H1 (cell line): ENCODE measurements around the gene SLC7A5. TPM values are rescaled to one million over a fixed set of nuclear protein-coding genes. Genes with fewer than 3 reads are reported as not detected.

Experiments
- CTCF ChIA-PET: fragments of 300-600 bp; sonication (Branson Sonifier 250); formaldehyde crosslinking; loops from one replicate; lab custom pipeline; 2021; ENCODE audit not compliant: partially characterized antibody; lab: Charles Lee
- POLR2A ChIA-PET: fragments of 300-600 bp; sonication (Branson Sonifier 250); formaldehyde crosslinking; loops from one replicate; lab custom pipeline; 2021; ENCODE audit warnings: inconsistent platforms; ENCODE audit not compliant: partially characterized antibody; lab: Charles Lee
- DNase-seq, 2 experiments: peaks; one replicate each; pipeline versions ENCODE4 v3.0.0 to v3.0.0-alpha.2; 2010 to 2022; ENCODE audit warnings: low spot score in 2 of 2, low read depth in 1 of 2, mixed read lengths in 1 of 2
- FAIRE-seq: peaks from 2 replicates; lab custom pipeline; 2011; peaks lifted over from hg19 to GRCh38; lab: Jason Lieb, UNC
- H2AFZ ChIP-seq: 2 replicates; pipeline ENCODE4 v1.8.1; 2012; ENCODE audit warnings: low read length, inconsistent platforms
- H2AK5ac ChIP-seq: 2 replicates; pipeline ENCODE4 v1.6.1; 2013; ENCODE audit warnings: low read depth, low read length
- H2BK120ac ChIP-seq: replicated peaks from 2 replicates; pipeline ENCODE3; 2013; ENCODE audit warnings: low read depth, low read length, inconsistent platforms
- H2BK12ac ChIP-seq: 2 replicates; pipeline ENCODE4 v1.6.1; 2013; ENCODE audit warnings: low read depth, low read length
- H2BK15ac ChIP-seq: 2 replicates; pipeline ENCODE4 v1.6.1; 2013; ENCODE audit warnings: low read length
- H2BK20ac ChIP-seq: 2 replicates; pipeline ENCODE4 v1.6.1; 2013; ENCODE audit warnings: low read length
- H2BK5ac ChIP-seq: 2 replicates; pipeline ENCODE4 v1.6.1; 2013; ENCODE audit warnings: low read depth, low read length
- H3K14ac ChIP-seq: 2 replicates; pipeline ENCODE4 v1.6.1; 2013; ENCODE audit warnings: inconsistent platforms; ENCODE audit not compliant: insufficient read length
- H3K18ac ChIP-seq: 2 replicates; pipeline ENCODE4 v1.6.1; 2013; ENCODE audit warnings: low read length; ENCODE audit errors: extremely low read depth
- H3K23ac ChIP-seq: 2 replicates; pipeline ENCODE4 v1.6.1; 2013; ENCODE audit warnings: inconsistent platforms; ENCODE audit not compliant: insufficient read length
- H3K23me2 ChIP-seq: 2 replicates; pipeline ENCODE4 v1.6.1; 2013; ENCODE audit warnings: low read depth, low read length
- H3K27ac ChIP-seq: 2 replicates; pipeline ENCODE4 v1.6.1; 2011; ENCODE audit warnings: low read depth, low read length, inconsistent platforms
- H3K27me3 ChIP-seq, 4 experiments: replicated peaks in 1 of 4; 1 replicate in 1 of 4; 2 replicates in 3 of 4; pipeline versions ENCODE4 v1.6.1 to v1.8.1; 2011 to 2013; ENCODE audit warnings: low read length in 3 of 4, mild to moderate bottlenecking in 3 of 4, inconsistent platforms in 2 of 4, mixed read lengths in 2 of 4, moderate library complexity in 1 of 4; ENCODE audit not compliant: control insufficient read depth in 3 of 4, insufficient read depth in 3 of 4; ENCODE audit errors: extremely low read depth in 1 of 4
- H3K36me3 ChIP-seq, 4 experiments: 2 replicates each; pipeline versions ENCODE4 v1.6.1 to v1.8.1; 2011 to 2013; ENCODE audit warnings: mild to moderate bottlenecking in 4 of 4, low read length in 3 of 4, moderate library complexity in 2 of 4, control low read depth in 1 of 4, inconsistent platforms in 1 of 4; ENCODE audit not compliant: insufficient read depth in 4 of 4, control insufficient read depth in 2 of 4
- H3K4ac ChIP-seq: replicated peaks from 2 replicates; pipeline ENCODE3; 2013; ENCODE audit warnings: low read length, low read depth, mixed read lengths, inconsistent platforms; ENCODE audit not compliant: insufficient read length
- H3K4me1 ChIP-seq, 4 experiments: replicated peaks in 1 of 4; 1 replicate in 1 of 4; 2 replicates in 3 of 4; pipeline versions ENCODE4 v1.6.1 to v1.8.1; 2011 to 2013; ENCODE audit warnings: low read length in 3 of 4, inconsistent platforms in 2 of 4, mixed read lengths in 1 of 4; ENCODE audit not compliant: insufficient read depth in 4 of 4, control insufficient read depth in 3 of 4
- H3K4me2 ChIP-seq, 2 experiments: 2 replicates each; pipeline versions ENCODE4 v1.6.1 to v1.8.1; 2011 to 2013; ENCODE audit warnings: low read depth in 2 of 2, low read length in 2 of 2, control low read depth in 1 of 2, inconsistent platforms in 1 of 2, mild to moderate bottlenecking in 1 of 2; ENCODE audit not compliant: insufficient read depth in 1 of 2
- H3K4me3 ChIP-seq, 4 experiments: fragments of 200-600, 300-600 bp in 1 of 4; sonication (generic), shearing (Covaris generic), sonication (Bioruptor Twin) in 1 of 4; 2 replicates each; pipeline versions ENCODE4 v1.5.1 to v1.8.1; 2011 to 2016; ENCODE audit warnings: low read length in 4 of 4, low read depth in 3 of 4, control low read depth in 2 of 4, inconsistent platforms in 2 of 4, mild to moderate bottlenecking in 2 of 4, mixed read lengths in 1 of 4, moderate library complexity in 1 of 4; ENCODE audit not compliant: insufficient read depth in 2 of 4; ENCODE audit errors: extremely low read depth in 1 of 4
- H3K56ac ChIP-seq: replicated peaks from 2 replicates; pipeline ENCODE3; 2013; ENCODE audit warnings: low read depth, mild to moderate bottlenecking, mixed read lengths, low read length, inconsistent platforms; ENCODE audit not compliant: insufficient read length
- H3K79me1 ChIP-seq: 2 replicates; pipeline ENCODE4 v1.6.1; 2013; ENCODE audit warnings: low read depth, low read length, control low read depth
- H3K79me2 ChIP-seq, 2 experiments: 2 replicates each; pipeline versions ENCODE4 v1.6.1 to v1.8.1; 2012 to 2013; ENCODE audit warnings: low read length in 2 of 2, mild to moderate bottlenecking in 2 of 2, inconsistent platforms in 1 of 2; ENCODE audit not compliant: insufficient read depth in 2 of 2, control insufficient read depth in 1 of 2
- H3K9ac ChIP-seq, 4 experiments: replicated peaks in 1 of 4; 1 replicate in 1 of 4; 2 replicates in 3 of 4; pipeline versions ENCODE4 v1.6.1 to v1.8.1; 2011 to 2013; ENCODE audit warnings: low read depth in 3 of 4, low read length in 3 of 4, control low read depth in 2 of 4, mild to moderate bottlenecking in 2 of 4, moderate library complexity in 2 of 4, inconsistent platforms in 1 of 4; ENCODE audit errors: extremely low read depth in 1 of 4
- H3K9me3 ChIP-seq, 2 experiments: 2 replicates each; pipeline versions ENCODE4 v1.6.1 to v1.8.1; 2012 to 2013; ENCODE audit warnings: mild to moderate bottlenecking in 2 of 2, moderate library complexity in 2 of 2, control low read depth in 1 of 2, inconsistent platforms in 1 of 2, low read depth in 1 of 2, low read length in 1 of 2, mixed read lengths in 1 of 2; ENCODE audit not compliant: insufficient read depth in 2 of 2
- H4K20me1 ChIP-seq, 2 experiments: replicated peaks in 1 of 2; 2 replicates each; pipeline versions ENCODE3 to v1.8.1; 2011 to 2013; ENCODE audit warnings: inconsistent platforms in 2 of 2, low read length in 2 of 2, mild to moderate bottlenecking in 1 of 2; ENCODE audit not compliant: insufficient read depth in 2 of 2, control insufficient read depth in 1 of 2
- H4K5ac ChIP-seq: 2 replicates; pipeline ENCODE4 v1.6.1; 2013; ENCODE audit warnings: low read length, low read depth, mixed read lengths, inconsistent platforms; ENCODE audit not compliant: insufficient read length
- H4K8ac ChIP-seq: 2 replicates; pipeline ENCODE4 v1.8.0; 2013; ENCODE audit warnings: mild to moderate bottlenecking, moderate library complexity, low read length, inconsistent platforms; ENCODE audit not compliant: insufficient read depth; ENCODE audit errors: extremely low read depth
- H4K91ac ChIP-seq: replicated peaks from 2 replicates; pipeline ENCODE3; 2013; ENCODE audit warnings: low read length, mixed read lengths, inconsistent platforms; ENCODE audit not compliant: insufficient read length
- CHD1 ChIP-seq: IDR thresholded peaks from 2 replicates; pipeline ENCODE4 v1.6.1; 2012; ENCODE audit warnings: low read depth, low read length, improper control_type of control experiment
- EZH2 ChIP-seq: fragments of 200-600 bp; sonication (generic); IDR thresholded peaks from 2 replicates; pipeline ENCODE4 v1.7.1; 2012; ENCODE audit warnings: low read depth, mild to moderate bottlenecking, moderate library complexity, low read length, inconsistent platforms; ENCODE audit not compliant: severe bottlenecking
- JUN ChIP-seq: IDR thresholded peaks from 2 replicates; pipeline ENCODE4 v1.6.1; 2011; ENCODE audit warnings: low read depth, mild to moderate bottlenecking, improper control_type of control experiment, low read length
- KDM1A ChIP-seq: fragments of 200-600, 300-600 bp; sonication (generic); IDR thresholded peaks from 2 replicates; pipeline ENCODE4 v1.7.1; 2016; ENCODE audit warnings: mild to moderate bottlenecking, low read length, borderline replicate concordance
- NANOG ChIP-seq: IDR thresholded peaks from 2 replicates; pipeline ENCODE4 v1.6.1; 2011; ENCODE audit warnings: low read length, low read depth, mild to moderate bottlenecking, inconsistent platforms; ENCODE audit not compliant: insufficient read depth, poor library complexity, severe bottlenecking
- PHF8 ChIP-seq: fragments of 200-600 bp; sonication (generic); conservative IDR thresholded peaks from 2 replicates; pipeline ENCODE4 v1.7.1; 2012; ENCODE audit warnings: low read depth, mild to moderate bottlenecking, inconsistent platforms, low read length, moderate library complexity
- SP1 ChIP-seq: IDR thresholded peaks from 2 replicates; pipeline ENCODE4 v1.6.1; 2011; ENCODE audit warnings: low read depth, low read length
- SP2 ChIP-seq: IDR thresholded peaks from 2 replicates; pipeline ENCODE4 v1.6.1; 2012; ENCODE audit warnings: mild to moderate bottlenecking, low read length, inconsistent platforms
- TAF1 ChIP-seq: IDR thresholded peaks from 2 replicates; pipeline ENCODE4 v1.6.1; 2011; ENCODE audit warnings: mild to moderate bottlenecking, low read depth, low read length
- WGBS, 2 experiments: shearing (Covaris generic) in 1 of 2; methylation state at CpG; one replicate each; pipeline versions ENCODE4 v1.1.6 to v1.1.7; 2013 to 2015; ENCODE audit warnings: low lambda C conversion rate in 2 of 2, mixed read lengths in 2 of 2, inconsistent platforms in 1 of 2, low coverage in 1 of 2, missing lambda C conversion rate in 1 of 2; ENCODE audit not compliant: insufficient replicate concordance in 2 of 2, insufficient coverage in 1 of 2, insufficient read length in 1 of 2; ENCODE audit errors: extremely low coverage in 1 of 2, missing lambda C conversion rate in 1 of 2; 5-methylcytosine and 5-hydroxymethylcytosine counted together
- polyA plus RNA-seq, 7 experiments: library from polyadenylated mRNA; depleted of rRNA in 3 of 7; stranded (reverse) in 5 of 7; unstranded in 2 of 7; fragments of >200 nt in 5 of 7; fragments of 200-250 nt in 2 of 7; gene quantifications; 1 replicate in 5 of 7; 2 replicates in 1 of 7; 4 replicates in 1 of 7; pipeline versions ENCODE4 v1.2.1 to v1.2.3, GENCODE V29; 2011 to 2013; ENCODE audit warnings: missing spikeins in 2 of 7, mixed read lengths in 2 of 7
- total RNA-seq: library from RNA; stranded (reverse); fragmentation: NEBNext Ultra II Directional; extraction: Animal tissue kit (Norgen Biotek cat#: 25700); gene quantifications from 2 replicates; pipeline ENCODE4 v1.2.1, GENCODE V29; 2021

The SLC7A5 gene
- total and polyA plus RNA-seq, 2 of the 8 experiments (the other 6 are each of a cell fraction or from before 2014, with no cell fraction given), result 68.2 to 341 TPM

DNA sequence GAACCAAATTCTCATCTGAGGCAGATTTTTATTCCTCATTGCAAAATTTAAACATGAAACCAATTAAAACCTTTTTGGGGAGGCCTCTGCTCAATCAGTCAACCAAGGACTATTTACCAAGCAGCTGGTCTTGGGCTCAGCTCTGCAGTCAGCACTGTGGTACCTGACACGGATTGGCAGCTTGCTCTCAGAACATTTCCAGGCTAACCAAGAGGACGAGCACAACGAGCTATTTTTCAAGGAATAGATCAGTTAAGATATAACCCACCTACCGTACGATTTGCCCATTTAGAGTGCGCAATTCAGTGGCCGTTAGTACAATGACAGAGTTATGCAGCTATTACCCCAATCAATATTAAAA, 77.1 kb downstream of the SLC7A5 start:
- FAIRE-seq, result no peak

More for the DNA sequence above, 77.1 kb downstream of the SLC7A5 start:
- Histone ChIP-seq H4K8ac (no peak overlapping the region), H4K5ac (no peak overlapping the region), H3K4ac (no peak overlapping the region), H2BK12ac (no peak overlapping the region), H2BK20ac (no peak overlapping the region), H4K20me1 (no peaks in the 10 kb centered on the region), H3K9ac (no peak overlapping the region), H2AFZ (no peak overlapping the region), H3K4me1 (no peaks in the 10 kb centered on the region), H4K91ac (no peak overlapping the region), H3K4me3 (no peak overlapping the region), H3K23ac (no peak overlapping the region), H3K18ac (no peak overlapping the region), H3K14ac (no peak overlapping the region), H3K56ac (no peak overlapping the region), H2BK5ac (no peak overlapping the region), H3K79me2 (no peaks in the 10 kb centered on the region), H2AK5ac (no peak overlapping the region), H3K27me3 (no peaks in the 10 kb centered on the region), H3K23me2 (no peaks in the 10 kb centered on the region), H2BK120ac (no peak overlapping the region), H3K36me3 (no peaks in the 10 kb centered on the region), H3K79me1 (no peaks in the 10 kb centered on the region), H3K4me2 (no peak overlapping the region), H3K9me3 (no peaks in the 10 kb centered on the region), H3K27ac (no peak overlapping the region), H2BK15ac (no peak overlapping the region)
- ChIA-PET CTCF (interaction anchor here (1.5 to 4.6 kb wide), 7 partner anchors 9 to 79 kb away, joined by 6 to 44 read pairs (median 11); no protein-coding TSS in a partner anchor), POLR2A (interaction anchor here (0.7 to 3.4 kb wide), 5 partner anchors 10 to 159 kb away, joined by 3 to 18 read pairs (median 3); partner anchors contain the start of gene BANP)
- no peak for TF ChIP-seq SP2
- TF ChIP-seq JUN, result no peak
- no peak for TF ChIP-seq PHF8
- no peak for TF ChIP-seq TAF1
- TF ChIP-seq SP1, result no peak
- no peak for TF ChIP-seq KDM1A
- no peak for TF ChIP-seq NANOG
- no peak for TF ChIP-seq EZH2
- TF ChIP-seq CHD1, result no peak
- DNase-seq, result no peak
- WGBS, 2 experiments, result 84% methylated on average over 7 of the region's 7 CpGs; no CpG with 5 or more reads in 1 of the 2 experiments
